Astrocyte (in vitro differentiated cells and primary cell): ENCODE data around the gene ZFP36L2. TPM values are rescaled to one million over a fixed set of nuclear protein-coding genes. Genes with fewer than 3 reads are reported as not detected.

Experiments used
- DNase-seq: peaks from one replicate; pipeline ENCODE4 v3.0.0-alpha.2; 2010; ENCODE audit warnings: low read depth
- FAIRE-seq: peaks from 2 replicates; lab custom pipeline; 2011; peaks lifted over from hg19 to GRCh38; lab: Jason Lieb, UNC
- H2AFZ ChIP-seq: 2 replicates; pipeline ENCODE4 v1.6.0; 2012; ENCODE audit warnings: low read depth, low read length, inconsistent platforms
- H3K27ac ChIP-seq: 2 replicates; pipeline ENCODE4 v1.5.1; 2011; ENCODE audit warnings: low read depth, low read length, inconsistent platforms
- H3K27me3 ChIP-seq: 2 replicates; pipeline ENCODE4 v1.6.0; 2011; ENCODE audit warnings: low read length, inconsistent platforms; ENCODE audit not compliant: insufficient read depth
- H3K36me3 ChIP-seq: 2 replicates; pipeline ENCODE4 v1.5.1; 2011; ENCODE audit warnings: low read length, inconsistent platforms; ENCODE audit not compliant: insufficient read depth
- H3K4me1 ChIP-seq: 2 replicates; pipeline ENCODE4 v1.5.1; 2011; ENCODE audit warnings: low read length, inconsistent platforms; ENCODE audit not compliant: insufficient read depth
- H3K4me2 ChIP-seq: 2 replicates; pipeline ENCODE4 v1.6.0; 2012; ENCODE audit warnings: low read length, inconsistent platforms
- H3K4me3 ChIP-seq: 2 replicates; pipeline ENCODE4 v1.5.1; 2011; ENCODE audit warnings: low read depth, mild to moderate bottlenecking, low read length, inconsistent platforms; ENCODE audit not compliant: insufficient read depth
- H3K79me2 ChIP-seq: 2 replicates; pipeline ENCODE4 v1.6.0; 2012; ENCODE audit warnings: mild to moderate bottlenecking, low read length, inconsistent platforms; ENCODE audit not compliant: insufficient read depth
- H3K9ac ChIP-seq: 2 replicates; pipeline ENCODE4 v1.6.0; 2012; ENCODE audit warnings: mild to moderate bottlenecking, low read length, inconsistent platforms
- H3K9me3 ChIP-seq: 2 replicates; pipeline ENCODE4 v1.5.1; 2012; ENCODE audit warnings: low read depth, mild to moderate bottlenecking, low read length, inconsistent platforms; ENCODE audit not compliant: insufficient read depth
- H4K20me1 ChIP-seq: 2 replicates; pipeline ENCODE4 v1.6.0; 2012; ENCODE audit warnings: low read length, inconsistent platforms; ENCODE audit not compliant: insufficient read depth
- H3K27ac Mint-ChIP-seq: one replicate; pipeline ENCODE4 v1.8.0; 2021; ENCODE audit warnings: mild to moderate bottlenecking, mixed read lengths; ENCODE audit not compliant: unreplicated experiment
- H3K27me3 Mint-ChIP-seq: one replicate; pipeline ENCODE4 v1.8.0; 2021; ENCODE audit warnings: low read depth, mixed read lengths; ENCODE audit not compliant: unreplicated experiment
- H3K36me3 Mint-ChIP-seq: one replicate; pipeline ENCODE4 v1.8.0; 2021; ENCODE audit warnings: low read depth, mixed read lengths; ENCODE audit not compliant: unreplicated experiment
- H3K4me1 Mint-ChIP-seq: one replicate; pipeline ENCODE4 v1.8.0; 2021; ENCODE audit warnings: low read depth, mixed read lengths; ENCODE audit not compliant: unreplicated experiment
- H3K4me3 Mint-ChIP-seq: one replicate; pipeline ENCODE4 v1.8.0; 2021; ENCODE audit warnings: mild to moderate bottlenecking, moderate library complexity, mixed read lengths; ENCODE audit not compliant: unreplicated experiment
- H3K9me3 Mint-ChIP-seq: one replicate; pipeline ENCODE4 v1.8.0; 2021; ENCODE audit warnings: mild to moderate bottlenecking, mixed read lengths; ENCODE audit not compliant: unreplicated experiment
- EZH2 ChIP-seq: IDR thresholded peaks from 2 replicates; pipeline ENCODE4 v1.6.1; 2012; ENCODE audit warnings: mild to moderate bottlenecking, low read length, inconsistent platforms; ENCODE audit not compliant: insufficient read depth
- total RNA-seq: library from RNA; stranded (reverse); gene quantifications from 2 replicates; pipeline ENCODE4 v1.2.1, GENCODE V29; 2021
- TF ChIP-seq, protein P1 (sequence below): IDR thresholded peaks from 2 replicates; pipeline ENCODE4 v1.5.1; 2011; ENCODE audit warnings: low read depth, mild to moderate bottlenecking, inconsistent platforms, low read length, moderate library complexity; ENCODE audit not compliant: insufficient read depth

ZFP36L2 gene
- total RNA-seq, 1 donor from 2014 or later = 49.5 TPM

DNA sequence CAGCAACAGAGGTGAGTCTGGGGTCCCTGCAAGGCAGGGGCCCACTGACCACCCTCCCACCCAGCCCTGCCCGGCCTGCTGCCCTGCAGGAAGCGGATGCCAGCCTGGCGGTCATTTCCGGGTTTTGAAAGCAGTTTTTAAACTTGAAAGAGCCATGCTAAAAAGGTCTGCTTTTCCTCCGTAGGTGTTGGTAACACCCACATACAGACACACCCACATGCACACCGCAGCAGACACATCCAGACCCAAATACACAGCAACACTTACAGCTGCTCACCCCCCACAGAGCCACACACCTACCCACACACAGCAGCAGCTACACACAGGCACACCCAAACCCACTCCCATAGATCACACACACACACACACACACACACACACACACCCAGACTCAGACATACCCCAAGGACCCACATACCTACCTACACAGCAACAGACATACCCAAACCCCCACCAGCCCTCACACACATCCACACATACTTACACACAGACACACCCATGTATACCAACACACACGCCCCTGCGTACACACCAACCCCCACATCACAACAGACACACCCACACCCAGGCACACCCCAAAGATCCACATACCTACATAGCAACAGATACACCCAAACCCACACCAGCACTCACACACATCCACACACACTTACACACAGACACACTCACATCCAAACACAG is 7.6 kb downstream of the ZFP36L2 start:
- peaks cover 19% of the 10 kb centered on the region for H3K79me2 ChIP-seq
- H3K27me3 Mint-ChIP-seq = no peaks in the 10 kb centered on the region
- H3K9me3 Mint-ChIP-seq = no peaks in the 10 kb centered on the region
- no peak for FAIRE-seq
- H3K27ac Mint-ChIP-seq = peak overlapping the region; percentile 88
- peak overlapping the region; percentile 85 for H3K4me3 Mint-ChIP-seq
- peak overlapping the region; percentile 93 for H3K27ac ChIP-seq
- H3K36me3 Mint-ChIP-seq = peaks cover 5% of the 10 kb centered on the region
- peak overlapping the region; percentile 95 for H3K9ac ChIP-seq
- no peak for DNase-seq
- peak overlapping the region; percentile 30 for H3K4me3 ChIP-seq
- TF ChIP-seq EZH2 = no peak
- TF ChIP-seq, protein P1, sequence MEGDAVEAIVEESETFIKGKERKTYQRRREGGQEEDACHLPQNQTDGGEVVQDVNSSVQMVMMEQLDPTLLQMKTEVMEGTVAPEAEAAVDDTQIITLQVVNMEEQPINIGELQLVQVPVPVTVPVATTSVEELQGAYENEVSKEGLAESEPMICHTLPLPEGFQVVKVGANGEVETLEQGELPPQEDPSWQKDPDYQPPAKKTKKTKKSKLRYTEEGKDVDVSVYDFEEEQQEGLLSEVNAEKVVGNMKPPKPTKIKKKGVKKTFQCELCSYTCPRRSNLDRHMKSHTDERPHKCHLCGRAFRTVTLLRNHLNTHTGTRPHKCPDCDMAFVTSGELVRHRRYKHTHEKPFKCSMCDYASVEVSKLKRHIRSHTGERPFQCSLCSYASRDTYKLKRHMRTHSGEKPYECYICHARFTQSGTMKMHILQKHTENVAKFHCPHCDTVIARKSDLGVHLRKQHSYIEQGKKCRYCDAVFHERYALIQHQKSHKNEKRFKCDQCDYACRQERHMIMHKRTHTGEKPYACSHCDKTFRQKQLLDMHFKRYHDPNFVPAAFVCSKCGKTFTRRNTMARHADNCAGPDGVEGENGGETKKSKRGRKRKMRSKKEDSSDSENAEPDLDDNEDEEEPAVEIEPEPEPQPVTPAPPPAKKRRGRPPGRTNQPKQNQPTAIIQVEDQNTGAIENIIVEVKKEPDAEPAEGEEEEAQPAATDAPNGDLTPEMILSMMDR = no peak
- peaks cover 45% of the 10 kb centered on the region for H3K4me1 Mint-ChIP-seq
- peaks cover 6% of the 10 kb centered on the region for H4K20me1 ChIP-seq
- H3K4me1 ChIP-seq = peaks cover 47% of the 10 kb centered on the region
- H3K4me2 ChIP-seq = peak overlapping the region; percentile 91
- peak overlapping the region; percentile 82 for H2AFZ ChIP-seq
- no peaks in the 10 kb centered on the region for H3K36me3 ChIP-seq
- no peaks in the 10 kb centered on the region for H3K9me3 ChIP-seq
- no peaks in the 10 kb centered on the region for H3K27me3 ChIP-seq

DNA sequence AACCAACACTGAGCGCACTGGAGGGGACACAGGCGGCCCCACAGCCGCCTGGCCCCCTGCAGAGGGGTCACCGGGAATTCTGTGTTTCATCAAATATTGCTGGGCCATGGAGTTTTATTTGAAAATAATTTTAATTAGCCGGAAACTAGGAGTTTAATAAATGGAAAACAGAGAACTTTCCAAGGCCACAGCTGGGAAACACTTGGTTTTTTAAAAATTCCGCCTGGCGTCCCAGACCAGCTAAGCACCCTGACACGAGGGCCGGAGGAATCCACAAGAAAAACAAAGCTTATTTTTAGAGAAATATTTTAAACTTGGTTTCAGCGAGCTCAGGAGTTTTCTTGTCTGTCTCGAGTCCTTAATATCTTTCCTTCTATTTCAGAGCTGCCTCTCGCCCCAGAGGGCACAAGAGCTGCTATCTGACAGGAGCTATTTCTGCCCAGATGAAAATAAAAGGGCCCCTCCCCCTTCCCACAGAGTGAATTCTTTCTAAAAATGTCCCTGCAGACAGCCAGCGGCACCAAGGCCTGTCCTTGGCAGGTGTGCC is 8.2 kb downstream of the ZFP36L2 start:
- FAIRE-seq (no peak), DNase-seq (no peak)
- no peaks in the 10 kb centered on the region for H3K9me3 ChIP-seq
- peak overlapping the region; percentile 46 for H2AFZ ChIP-seq
- peak overlapping the region; percentile 91 for H3K4me2 ChIP-seq
- Mint-ChIP-seq H3K36me3 (peaks cover 1% of the 10 kb centered on the region), H3K4me3 (no peak overlapping the region), H3K9me3 (no peaks in the 10 kb centered on the region), H3K27me3 (no peaks in the 10 kb centered on the region), H3K27ac (peak overlapping the region; percentile 78), H3K4me1 (peaks cover 45% of the 10 kb centered on the region)
- TF ChIP-seq, protein P1 = no peak
- no peak for TF ChIP-seq EZH2
- H3K27me3 ChIP-seq = no peaks in the 10 kb centered on the region
- H3K27ac ChIP-seq = peak overlapping the region; percentile 45
- H3K79me2 ChIP-seq = peaks cover 13% of the 10 kb centered on the region
- peak overlapping the region; percentile 30 for H3K4me3 ChIP-seq
- no peaks in the 10 kb centered on the region for H3K36me3 ChIP-seq
- peaks cover 47% of the 10 kb centered on the region for H3K4me1 ChIP-seq
- no peaks in the 10 kb centered on the region for H4K20me1 ChIP-seq
- H3K9ac ChIP-seq = peak overlapping the region; percentile 38
